CD4-positive, alpha-beta T cell treated with Interleukin-1 beta for 1 hour (primary cell): ENCODE results near the gene LDB2.

Experiments
- DNase-seq, 2 donors: peaks; one replicate each; pipeline ENCODE4 v3.0.0-alpha.2; 2020 to 2022

LDB2 gene

DNA sequence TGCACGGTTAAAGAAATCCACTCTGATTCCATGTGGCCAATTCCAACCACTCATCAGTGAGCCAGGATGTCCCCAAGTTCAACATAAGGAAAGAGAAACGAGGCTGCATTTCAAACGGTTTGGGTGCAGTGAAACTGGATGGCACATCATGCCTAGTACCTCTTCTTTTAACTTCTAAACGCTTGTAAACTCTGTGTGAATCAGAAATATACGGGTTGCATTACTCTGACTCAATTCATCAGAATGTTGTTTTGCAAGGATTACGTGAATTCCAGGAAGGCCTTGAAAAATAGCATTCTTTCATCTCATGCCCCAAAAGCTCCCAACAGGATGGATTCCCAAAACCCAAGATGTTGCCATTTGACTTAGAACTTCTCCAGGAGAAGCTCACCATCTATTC is 270.4 kb downstream of the LDB2 start:
- DNase-seq, result no peak

DNA sequence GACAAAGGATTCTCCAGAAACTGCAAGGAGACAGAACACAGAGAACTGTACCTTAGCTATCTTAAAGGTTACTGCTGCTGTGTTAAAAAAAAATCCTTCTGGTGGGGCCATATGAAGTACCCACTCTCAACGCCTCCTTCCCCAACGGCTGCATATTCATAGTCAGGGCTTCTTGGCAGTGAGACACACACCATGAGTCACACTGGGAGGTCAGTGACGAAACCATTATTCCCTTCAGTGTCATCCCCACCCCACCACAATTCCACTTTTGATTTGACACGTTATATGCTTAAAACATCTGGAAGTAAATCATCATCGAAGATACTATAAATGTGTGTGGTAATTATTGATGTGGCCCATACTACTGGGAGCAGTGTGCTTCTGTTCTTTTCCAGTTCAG is 271.5 kb downstream of the LDB2 start:
- no peak for DNase-seq

- no peak for DNase-seq
Observed at GRCh38 chr4:16622826-16623225, 275.6 kb downstream of the LDB2 start.

DNA sequence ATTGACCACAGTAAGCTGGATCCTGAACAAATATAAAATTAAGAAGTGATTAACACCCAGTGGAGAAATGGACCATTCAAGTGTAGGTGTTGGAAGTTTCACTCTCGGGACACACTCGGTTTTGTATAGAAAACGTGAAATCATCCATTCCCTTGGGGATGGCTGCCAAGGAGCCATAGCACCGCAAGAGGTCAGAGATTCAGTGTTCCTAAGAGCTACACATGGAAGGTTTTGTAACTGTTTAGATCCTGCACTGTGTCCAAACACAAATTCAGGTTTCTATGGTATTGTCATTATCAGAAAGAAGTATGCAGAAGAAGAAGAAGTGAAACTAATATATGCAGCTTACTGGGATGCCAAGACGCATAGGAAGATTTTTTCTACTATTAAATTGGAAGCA is 281.0 kb downstream of the LDB2 start:
- DNase-seq, result no peak

- no peak for DNase-seq
Observed at GRCh38 chr4:16617011-16617410, 281.4 kb downstream of the LDB2 start.

- no peak for DNase-seq
Observed at GRCh38 chr4:16609170-16609758, 289.2 kb downstream of the LDB2 start.

DNA sequence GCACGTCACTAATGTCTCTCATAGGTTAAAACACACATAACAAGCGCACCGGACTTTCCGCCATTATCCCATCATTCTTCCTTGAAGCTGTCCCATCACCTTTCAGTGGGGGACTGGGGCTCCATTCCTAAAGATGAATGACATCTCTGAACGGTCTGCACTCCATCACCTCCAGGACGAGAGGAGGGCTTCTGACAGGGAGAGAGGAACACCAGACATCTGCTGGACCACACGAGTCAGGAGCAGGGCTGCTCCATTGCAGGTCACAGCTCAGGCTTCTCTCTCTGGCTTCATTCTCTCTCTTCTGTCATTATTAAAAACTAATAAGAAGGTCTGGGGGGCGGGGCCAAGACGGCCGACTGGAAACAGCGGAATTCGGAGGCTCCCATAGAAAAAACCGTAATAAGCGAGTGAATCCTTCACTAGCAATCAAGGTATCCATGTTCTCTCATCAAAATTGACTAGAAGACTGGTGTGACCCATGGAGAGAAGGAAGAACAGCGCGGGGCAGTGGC is 289.8 kb downstream of the LDB2 start:
- DNase-seq, result no peak

DNA sequence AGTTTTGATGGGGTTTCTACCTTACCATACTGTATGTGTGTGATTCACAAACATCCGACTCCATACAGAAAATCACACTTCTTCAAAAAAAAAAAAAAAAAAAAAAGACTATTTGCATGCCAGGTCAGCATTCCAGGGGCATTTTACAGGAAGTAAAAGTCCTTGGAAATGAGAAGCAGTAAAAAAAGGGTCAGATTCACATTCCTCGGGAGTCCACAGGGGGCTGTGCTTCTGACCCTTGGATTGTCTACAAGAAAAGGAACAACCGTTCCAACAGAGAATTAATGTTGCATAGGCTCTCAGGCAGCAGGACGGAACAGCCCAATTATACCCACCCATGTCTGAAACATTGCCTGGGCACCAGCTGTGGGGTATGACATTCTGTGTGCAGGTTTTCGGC is 290.3 kb downstream of the LDB2 start:
- DNase-seq, result no peak

GRCh38 chr4:16607241-16608066 is 291.0 kb downstream of the LDB2 start:
- DNase-seq, result no peak

- no peak for DNase-seq
Observed at GRCh38 chr4:16606691-16607090, 291.8 kb downstream of the LDB2 start.

- DNase-seq, result no peak
Observed at GRCh38 chr4:16603178-16603577, 295.3 kb downstream of the LDB2 start.

DNA sequence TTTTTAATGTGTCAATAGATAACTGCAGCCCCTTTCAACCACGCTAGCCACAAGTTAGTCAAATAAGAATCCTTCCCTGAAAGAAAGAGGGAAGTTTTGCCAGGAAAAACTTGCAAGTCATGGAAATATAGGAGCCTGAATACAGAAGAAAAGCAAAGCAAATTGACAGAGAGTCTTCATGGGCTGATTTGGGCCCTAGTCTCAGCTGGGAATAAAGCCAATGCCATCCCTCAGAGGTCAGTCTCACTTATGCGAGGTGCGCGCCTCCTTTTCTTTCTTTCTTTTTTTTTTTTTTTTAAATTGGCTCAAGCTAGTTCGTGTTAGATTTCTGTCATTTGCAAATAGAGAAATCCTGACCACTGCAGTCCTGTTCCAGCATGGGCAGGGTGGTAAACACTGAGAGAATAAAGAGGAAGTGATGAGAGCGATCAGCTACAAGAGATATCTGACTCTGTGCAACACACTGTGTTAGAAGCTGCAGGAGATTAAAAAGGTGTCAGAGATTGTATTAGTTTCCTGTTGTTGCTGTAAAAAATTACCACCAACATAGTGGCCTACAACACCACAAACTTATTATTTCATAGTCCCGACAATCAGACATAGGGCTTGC is 299.7 kb downstream of the LDB2 start:
- no peak for DNase-seq

- no peak for DNase-seq
Observed at GRCh38 chr4:16597845-16598596, 300.4 kb downstream of the LDB2 start.

- no peak for DNase-seq
Observed at GRCh38 chr4:16597443-16597842, 301.0 kb downstream of the LDB2 start.

DNA sequence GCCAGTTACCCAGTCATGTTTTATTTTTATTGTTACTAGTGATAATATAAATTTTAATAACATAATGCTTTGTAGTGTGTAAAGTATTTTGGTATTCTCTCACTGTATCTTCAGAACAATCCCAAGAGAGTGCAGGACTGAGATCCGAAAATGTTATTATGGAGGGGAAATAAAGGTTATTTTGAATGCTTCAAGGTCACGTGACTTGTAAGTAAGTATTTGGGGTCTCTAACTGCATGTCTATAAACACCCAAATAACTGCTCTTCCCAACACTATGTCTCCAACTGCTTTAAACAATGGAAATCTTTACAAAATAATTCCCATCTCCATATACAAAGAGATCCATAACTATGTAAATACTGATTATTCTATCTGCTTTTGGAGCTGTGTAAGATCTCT is 302.2 kb downstream of the LDB2 start:
- no peak for DNase-seq

DNA sequence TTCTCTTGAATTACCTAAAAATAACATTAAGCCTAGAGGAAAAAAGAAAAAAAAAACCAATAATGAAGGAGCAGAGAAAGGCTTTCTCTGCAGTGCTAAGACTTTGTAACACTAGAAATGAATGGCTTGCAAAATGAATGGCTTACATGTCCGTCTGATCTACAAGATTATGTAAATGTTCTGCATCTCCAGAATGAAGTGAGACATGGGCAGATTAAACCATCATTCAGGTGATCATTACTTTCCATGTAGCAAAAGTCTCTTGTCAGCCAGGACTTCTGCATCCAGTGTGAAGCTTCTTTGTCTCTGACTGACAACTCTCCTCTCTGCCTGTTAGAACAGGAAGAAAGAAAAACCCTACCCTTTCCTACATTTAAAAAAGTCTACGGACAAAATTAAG is 304.3 kb downstream of the LDB2 start:
- DNase-seq, result no peak

DNA sequence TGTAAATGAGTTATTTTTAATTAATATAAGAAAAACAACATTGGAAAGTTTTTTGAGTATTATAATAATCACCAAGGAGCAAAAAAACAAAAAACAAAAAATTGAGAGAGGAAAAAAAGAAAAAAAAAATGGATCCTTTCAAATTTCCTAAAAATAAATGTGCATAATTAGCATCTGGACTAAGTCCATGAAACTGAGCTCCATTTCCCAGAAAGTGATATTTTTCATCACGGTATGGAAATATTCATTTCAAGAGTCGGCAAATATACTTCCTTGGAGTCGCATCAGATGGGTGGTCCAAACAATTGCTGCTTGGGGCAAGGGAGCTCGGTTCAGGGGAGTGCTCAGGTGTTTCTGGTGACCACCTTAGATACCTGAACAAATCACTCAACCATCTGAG is 305.1 kb downstream of the LDB2 start:
- no peak for DNase-seq

DNA sequence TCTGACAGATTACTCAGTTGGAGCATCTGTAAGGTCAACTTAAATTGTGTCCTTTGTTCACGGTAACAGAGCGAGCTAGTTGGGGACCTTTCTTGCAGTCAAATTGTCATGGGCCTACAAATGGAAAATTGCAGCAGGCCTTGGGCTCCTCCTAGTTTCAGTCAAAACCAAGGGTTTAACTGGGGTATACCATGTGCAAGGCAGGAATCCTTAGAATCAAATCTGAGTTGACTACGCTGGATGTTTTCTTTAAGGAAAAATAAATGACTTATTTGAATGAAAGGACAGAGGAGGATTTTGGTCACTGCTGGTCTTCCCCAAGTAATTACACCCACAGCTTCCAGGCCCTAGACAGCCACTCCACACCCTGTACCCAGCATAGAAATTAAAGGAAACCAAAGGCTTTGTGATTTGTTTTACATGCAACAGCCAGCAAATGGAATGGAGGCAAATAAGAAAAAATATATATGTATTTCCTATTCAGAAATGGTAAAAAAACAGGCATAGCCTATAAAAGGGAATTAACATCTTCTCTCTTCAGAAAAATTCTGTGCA is 307.1 kb downstream of the LDB2 start:
- no peak for DNase-seq

DNA sequence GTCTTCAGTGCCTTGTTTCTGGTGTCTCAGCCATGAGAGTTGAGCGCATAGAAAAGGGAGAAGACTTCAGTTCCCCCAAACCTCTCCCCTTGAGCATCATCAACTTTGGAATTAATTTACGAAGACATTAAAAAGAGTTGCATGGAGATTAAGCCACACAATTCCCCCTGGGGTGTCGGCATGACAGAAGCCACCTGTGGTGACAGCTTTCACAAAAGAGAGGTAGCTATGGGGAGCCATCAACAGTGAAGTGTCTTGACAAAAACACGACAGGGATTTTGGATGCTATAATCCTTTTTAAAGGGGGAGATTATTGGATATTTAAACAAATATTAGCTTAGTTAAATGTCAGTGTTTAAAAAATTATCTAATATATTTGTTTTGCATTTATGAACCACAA is 307.6 kb downstream of the LDB2 start:
- DNase-seq, result no peak

DNA sequence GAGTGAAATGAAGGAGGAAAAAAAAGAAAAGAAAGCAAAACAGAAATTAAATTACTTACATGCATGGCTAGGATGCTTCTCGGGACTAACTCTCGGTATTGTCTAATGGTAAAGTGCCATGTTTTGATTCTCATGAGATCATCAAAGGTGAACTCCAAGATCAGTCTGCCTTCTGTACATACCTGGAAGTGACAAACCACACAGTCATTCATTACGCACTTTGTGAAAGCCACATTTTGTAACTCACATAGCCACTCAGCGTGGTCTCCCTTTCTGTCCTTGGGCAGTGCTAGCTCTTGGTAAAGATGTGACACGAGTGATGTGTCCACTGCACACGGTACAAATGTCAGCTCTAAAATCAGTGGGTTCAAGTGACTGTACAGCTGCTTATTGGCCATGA is 309.8 kb downstream of the LDB2 start:
- no peak for DNase-seq

- DNase-seq, result no peak
Observed at GRCh38 chr4:16588149-16588548, 310.3 kb downstream of the LDB2 start.

DNA sequence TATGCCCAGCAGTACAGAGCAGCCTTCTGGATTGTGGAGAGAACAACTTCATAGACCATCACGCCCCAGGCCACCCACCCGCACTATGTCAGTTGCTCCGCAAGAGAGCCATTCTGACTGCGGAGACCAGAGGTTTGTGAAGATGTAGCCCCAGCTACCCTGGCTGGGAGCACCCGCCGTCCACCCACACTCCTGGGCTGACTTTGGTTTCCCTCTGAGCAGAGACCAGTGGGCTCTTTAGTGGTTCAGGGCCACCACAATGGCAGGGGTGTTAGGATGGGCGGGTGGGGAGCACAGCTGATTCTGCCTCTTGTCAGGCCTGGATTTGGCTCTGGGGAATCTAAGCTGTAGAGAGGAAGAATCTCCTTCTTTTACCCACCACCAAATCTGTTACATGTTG is 313.4 kb downstream of the LDB2 start:
- DNase-seq, result no peak

DNA sequence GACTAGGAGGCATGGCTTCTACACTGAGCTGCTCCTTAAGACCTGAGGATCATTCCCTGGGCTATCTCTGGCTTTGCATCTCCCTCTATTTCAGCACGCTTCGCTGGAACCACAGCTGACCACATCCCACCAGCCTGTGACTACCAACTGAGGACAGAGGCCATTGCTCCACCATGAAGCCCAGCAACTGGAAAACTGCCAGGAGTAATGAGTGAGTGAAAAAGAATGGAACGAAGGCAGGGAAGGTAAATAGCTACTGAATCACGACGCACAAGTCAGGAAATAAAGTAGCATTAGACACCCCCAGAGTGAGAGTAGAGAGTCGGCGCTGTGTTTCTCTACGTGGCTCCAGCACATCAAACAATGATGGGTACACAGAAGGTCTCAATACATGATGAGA is 314.7 kb downstream of the LDB2 start:
- no peak for DNase-seq
